Lower leg skin (tissue), 3 donors: ENCODE data around the gene FOXJ3.

Experiments
- CTCF ChIP-seq, 3 donors: fragments of 450-650 bp; IDR thresholded peaks; one replicate each; pipeline ENCODE4 v1.5.1; 2016; ENCODE audit warnings: antibody characterized with exemption in 3 of 3, mild to moderate bottlenecking in 3 of 3, moderate library complexity in 2 of 3
- POLR2A ChIP-seq, 2 donors: fragments of 450-650 bp; IDR thresholded peaks; one replicate each; pipeline ENCODE4 v1.6.1; 2016 to 2017; ENCODE audit warnings: antibody characterized with exemption in 2 of 2, mild to moderate bottlenecking in 1 of 2, moderate library complexity in 1 of 2

- TF ChIP-seq CTCF (IDR thresholded peaks at IDR 0.05) (no peak), POLR2A (IDR thresholded peaks at IDR 0.05) (no peak)
Observed at GRCh38 chr1:42157667-42158066, 177.4 kb downstream of the FOXJ3 start.
